GM12878 (cell line): ENCODE results near the gene NCAN. TPM values are rescaled to one million over a fixed set of nuclear protein-coding genes. Genes with fewer than 3 reads are reported as not detected.
"Not testable (repeated sequence)": the region's sequence is repeated elsewhere in the genome, so short reads cannot be mapped to it uniquely, and the experiment has no call there.

Experiments
- ATAC-seq: fragments of 200-7000 bp; cut with Tn5 transposase; 3 replicates; pipeline ENCODE4 v1.9.1; 2020; ENCODE audit warnings: mild to moderate bottlenecking, moderate library complexity
- BruUV-seq: library from RNA; stranded (reverse); fragments of 400-500 nt; replicated peaks from 2 replicates; lab custom pipeline; 2021; lab: Mats Ljungman, UMichigan
- CTCF ChIA-PET: fragments of 300-600 bp; sonication (Branson Sonifier 250); formaldehyde crosslinking; extraction: SDS; loops from one replicate; lab custom pipeline; 2021; ENCODE audit warnings: inconsistent platforms; lab: Yijun Ruan, JAX
- POLR2A ChIA-PET: fragments of 350-600 bp; formaldehyde crosslinking; extraction: SDS; loops from one replicate; lab custom pipeline; 2021; ENCODE audit warnings: inconsistent platforms; lab: Charles Lee
- RAD21 ChIA-PET: fragments of 300-600 bp; sonication (Branson Sonifier 250); formaldehyde crosslinking; loops from one replicate; lab custom pipeline; 2023; ENCODE audit warnings: antibody characterized with exemption; ENCODE audit not compliant: unreplicated experiment; lab: Charles Lee
- SMC1A ChIA-PET: fragments of 300-600 bp; sonication (Branson Sonifier 250); formaldehyde crosslinking; loops from one replicate; lab custom pipeline; 2023; ENCODE audit not compliant: unreplicated experiment, uncharacterized antibody; lab: Charles Lee
- DNase-seq: peaks from one replicate; pipeline ENCODE4 v3.0.0-alpha.2; 2011; ENCODE audit warnings: low read depth, low spot score
- FAIRE-seq: peaks from 3 replicates; lab custom pipeline; 2011; peaks lifted over from hg19 to GRCh38; lab: Jason Lieb, UNC
- H2AFZ ChIP-seq: 2 replicates; pipeline ENCODE4 v1.6.0; 2011; ENCODE audit warnings: low read depth, low read length, control low read depth; ENCODE audit not compliant: control insufficient read depth
- H3K27ac ChIP-seq: 2 replicates; pipeline ENCODE4 v1.5.1; 2011; ENCODE audit warnings: control low read depth; ENCODE audit not compliant: control insufficient read depth, insufficient read depth
- H3K27me3 ChIP-seq, 2 experiments: replicated peaks in 1 of 2; 2 replicates each; pipeline versions ENCODE4 v1.6.0 to v1.6.1; 2011; ENCODE audit warnings: low read length in 1 of 2; ENCODE audit not compliant: control insufficient read depth in 2 of 2, insufficient read depth in 2 of 2
- H3K36me3 ChIP-seq, 2 experiments: 2 replicates each; pipeline ENCODE4 v1.5.1; 2011; ENCODE audit warnings: low read length in 1 of 2; ENCODE audit not compliant: control insufficient read depth in 2 of 2, insufficient read depth in 2 of 2
- H3K4me1 ChIP-seq: 2 replicates; pipeline ENCODE4 v1.6.1; 2011; ENCODE audit warnings: mild to moderate bottlenecking, low read length, moderate library complexity, mixed read lengths; ENCODE audit not compliant: control insufficient read depth, insufficient read depth
- H3K4me2 ChIP-seq: 2 replicates; pipeline ENCODE4 v1.6.0; 2011; ENCODE audit warnings: control low read depth; ENCODE audit not compliant: control insufficient read depth, insufficient read depth
- H3K4me3 ChIP-seq: fragments of 200-600 bp; sonication (generic); 2 replicates; pipeline ENCODE4 v1.5.1; 2016
- H3K79me2 ChIP-seq: 2 replicates; pipeline ENCODE4 v1.6.0; 2011; ENCODE audit warnings: low read length; ENCODE audit not compliant: control insufficient read depth, insufficient read depth
- H3K9ac ChIP-seq: 2 replicates; pipeline ENCODE4 v1.8.0; 2011; ENCODE audit warnings: low read length, control low read depth, mixed read lengths; ENCODE audit not compliant: control insufficient read depth, insufficient read depth
- H3K9me3 ChIP-seq: replicated peaks from 3 replicates; pipeline ENCODE4 v1.5.1; 2011; ENCODE audit warnings: mild to moderate bottlenecking, low read length; ENCODE audit not compliant: control insufficient read depth, insufficient read depth
- H4K20me1 ChIP-seq: 2 replicates; pipeline ENCODE4 v1.6.0; 2011; ENCODE audit not compliant: control insufficient read depth, insufficient read depth
- BRCA1 ChIP-seq: IDR thresholded peaks from 2 replicates; pipeline ENCODE4 v1.6.1; 2011; ENCODE audit warnings: low read depth, low read length, improper control_type of control experiment
- ELK1 ChIP-seq: IDR thresholded peaks from 2 replicates; pipeline ENCODE4 v1.6.1; 2012; ENCODE audit warnings: low read depth, low read length, improper control_type of control experiment
- FOXM1 ChIP-seq: IDR thresholded peaks from 2 replicates; pipeline ENCODE4 v1.6.1; 2012; ENCODE audit warnings: low read depth, mild to moderate bottlenecking, inconsistent platforms, low read length, moderate library complexity
- GATAD2B ChIP-seq: fragments of 450-650 bp; conservative IDR thresholded peaks from 2 replicates; pipeline ENCODE4 v1.6.1; 2017; ENCODE audit warnings: low read depth, mild to moderate bottlenecking, moderate library complexity
- MEF2A ChIP-seq: IDR thresholded peaks from 2 replicates; pipeline ENCODE4 v1.6.1; 2011; ENCODE audit warnings: low read depth, mild to moderate bottlenecking, low read length, moderate library complexity; ENCODE audit not compliant: insufficient read depth
- MYC ChIP-seq: IDR thresholded peaks from 2 replicates; pipeline ENCODE4 v1.6.1; 2011; ENCODE audit warnings: mild to moderate bottlenecking, low read length, moderate library complexity, inconsistent platforms; ENCODE audit not compliant: insufficient read depth, insufficient replicate concordance, insufficient read length, severe bottlenecking
- NFXL1 ChIP-seq: fragments of 450-650 bp; IDR thresholded peaks from 2 replicates; pipeline ENCODE4 v1.6.1; 2017; ENCODE audit warnings: antibody characterized with exemption, mild to moderate bottlenecking, borderline replicate concordance
- PBX3 ChIP-seq: IDR thresholded peaks from 2 replicates; pipeline ENCODE4 v1.6.1; 2011; ENCODE audit warnings: mild to moderate bottlenecking, low read depth, low read length, moderate library complexity; ENCODE audit not compliant: insufficient replicate concordance
- POLR2AphosphoS2 ChIP-seq: IDR thresholded peaks from 2 replicates; pipeline ENCODE4 v1.6.1; 2011; ENCODE audit warnings: low read depth, mild to moderate bottlenecking, low read length, improper control_type of control experiment, moderate library complexity
- RAD21 ChIP-seq: IDR thresholded peaks from 2 replicates; pipeline ENCODE4 v1.6.1; 2011; ENCODE audit warnings: mild to moderate bottlenecking, low read depth, low read length, moderate library complexity; ENCODE audit not compliant: insufficient read depth
- RB1 ChIP-seq: fragments of 450-650 bp; formaldehyde crosslinking; IDR thresholded peaks from 2 replicates; pipeline ENCODE4 v1.6.1; 2017; ENCODE audit warnings: mild to moderate bottlenecking, borderline replicate concordance
- RBBP5 ChIP-seq: fragments of 200-600 bp; sonication (generic); conservative IDR thresholded peaks from 2 replicates; pipeline ENCODE4 v1.6.1; 2016
- SUZ12 ChIP-seq: fragments of 200-600 bp; sonication (generic); IDR thresholded peaks from one replicate; pipeline ENCODE4 v1.6.1; 2018; ENCODE audit warnings: antibody characterized with exemption, mild to moderate bottlenecking; ENCODE audit not compliant: unreplicated experiment
- TCF7 ChIP-seq: IDR thresholded peaks from 2 replicates; pipeline ENCODE4 v1.6.1; 2014; ENCODE audit warnings: antibody characterized with exemption, borderline replicate concordance
- ZNF217 ChIP-seq: fragments of 450-650 bp; IDR thresholded peaks from 2 replicates; pipeline ENCODE4 v1.6.1; 2017; ENCODE audit warnings: antibody characterized with exemption, mild to moderate bottlenecking
- WGBS: methylation state at CpG from one replicate; pipeline ENCODE4 v1.1.6; 2016; ENCODE audit warnings: low lambda C conversion rate; ENCODE audit not compliant: insufficient replicate concordance, insufficient coverage; ENCODE audit errors: missing lambda C conversion rate; 5-methylcytosine and 5-hydroxymethylcytosine counted together
- in situ Hi-C: fragments of 300-500 bp; cut with MboI; formaldehyde crosslinking; loops from 9 replicates; pipeline ENCODE4 v1.14.3; 2018; ENCODE audit warnings: mixed read lengths
- intact Hi-C: fragments of 100-400 bp; cut with micrococcal nuclease; formaldehyde crosslinking; loops from one replicate; pipeline ENCODE4 v1.14.2; 2022; ENCODE audit not compliant: unreplicated experiment
- polyA plus RNA-seq, 11 experiments: library from polyadenylated mRNA; depleted of rRNA in 4 of 11; unstranded in 6 of 11; stranded (reverse) in 5 of 11; fragments of >200 nt; fragmentation: Nextera tagmentation in 4 of 11; fragmentation: Illumina TruSeq in 1 of 11; extraction: Ambion mirVana in 4 of 11; extraction: Trizol in 1 of 11; gene quantifications; 1 replicate in 1 of 11; 2 replicates in 10 of 11; pipeline versions ENCODE4 v1.2.1 to v1.2.3, GENCODE V29; 2011 to 2016; ENCODE audit warnings: inconsistent platforms in 2 of 11, missing spikeins in 2 of 11, low read depth in 1 of 11
- total RNA-seq, 4 experiments: library from RNA; depleted of rRNA in 3 of 4; stranded (reverse); fragments of >200 nt in 3 of 4; fragmentation: Illumina TruSeq in 1 of 4; extraction: Trizol in 1 of 4; gene quantifications; 2 replicates each; pipeline versions ENCODE4 v1.2.1 to v1.2.3, GENCODE V29; 2013 to 2021
- TF ChIP-seq, protein P1 (sequence below): IDR thresholded peaks from 2 replicates; pipeline ENCODE4 v1.6.1; 2011; ENCODE audit warnings: low read depth, low read length, improper control_type of control experiment, borderline replicate concordance

Gene NCAN
- total and polyA plus RNA-seq, 10 of the 15 experiments (the other 5 are each of a cell fraction or from before 2014, with no cell fraction given) = 0.02 to 0.34 (median 0.12) TPM; not detected in 1

DNA sequence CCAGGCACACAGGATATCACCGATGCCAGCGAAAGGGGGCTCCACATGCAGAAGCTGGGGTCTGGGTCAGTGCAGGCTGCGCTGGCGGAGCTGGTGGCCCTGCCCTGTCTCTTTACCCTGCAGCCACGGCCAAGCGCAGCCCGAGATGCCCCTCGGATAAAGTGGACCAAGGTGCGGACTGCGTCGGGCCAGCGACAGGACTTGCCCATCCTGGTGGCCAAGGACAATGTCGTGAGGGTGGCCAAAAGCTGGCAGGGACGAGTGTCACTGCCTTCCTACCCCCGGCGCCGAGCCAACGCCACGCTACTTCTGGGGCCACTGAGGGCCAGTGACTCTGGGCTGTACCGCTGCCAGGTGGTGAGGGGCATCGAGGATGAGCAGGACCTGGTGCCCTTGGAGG is 7.2 kb downstream of the NCAN start:
- DNase-seq = no peak
- FAIRE-seq = no peak
- H3K4me3 ChIP-seq = no peak overlapping the region
- 64% methylated on average over 19 of the region's 21 CpGs for WGBS
- TF ChIP-seq RB1 (no peak), PBX3 (no peak), GATAD2B (no peak), ELK1 (no peak), SUZ12 (no peak), RAD21 (no peak), ZNF217 (no peak), MEF2A (no peak), MYC (no peak), POLR2AphosphoS2 (no peak), FOXM1 (no peak), BRCA1 (no peak), TCF7 (no peak), RBBP5 (no peak), NFXL1 (no peak)
- TF ChIP-seq, protein P1, sequence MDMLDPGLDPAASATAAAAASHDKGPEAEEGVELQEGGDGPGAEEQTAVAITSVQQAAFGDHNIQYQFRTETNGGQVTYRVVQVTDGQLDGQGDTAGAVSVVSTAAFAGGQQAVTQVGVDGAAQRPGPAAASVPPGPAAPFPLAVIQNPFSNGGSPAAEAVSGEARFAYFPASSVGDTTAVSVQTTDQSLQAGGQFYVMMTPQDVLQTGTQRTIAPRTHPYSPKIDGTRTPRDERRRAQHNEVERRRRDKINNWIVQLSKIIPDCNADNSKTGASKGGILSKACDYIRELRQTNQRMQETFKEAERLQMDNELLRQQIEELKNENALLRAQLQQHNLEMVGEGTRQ = no peak
- 0 out of 3 replicates have a peak, but pooled peaks cover 2% of the 10 kb centered on the region for H3K9me3 ChIP-seq
- RAD21 ChIA-PET = no interaction called here
- ATAC-seq = no peak
- peaks cover 7% of the 10 kb centered on the region; the same call in 1 of the 2 replicates for H3K4me1 ChIP-seq
- no peak overlapping the region for H2AFZ ChIP-seq
- no peak overlapping the region for H3K4me2 ChIP-seq
- in situ Hi-C loops (no loop called here), intact Hi-C loops (no loop called here)
- no peak overlapping the region for H3K9ac ChIP-seq
- H4K20me1 ChIP-seq = no peaks in the 10 kb centered on the region
- POLR2A ChIA-PET = interaction anchor here (0.7 kb wide), 1 partner anchor 108 kb away, joined by 3 read pairs; no protein-coding TSS in a partner anchor
- no peaks in the 10 kb centered on the region for H3K79me2 ChIP-seq
- H3K36me3 ChIP-seq = no peaks in the 10 kb centered on the region
- BruUV-seq = no TSS peak
- H3K27ac ChIP-seq = no peak overlapping the region
- no peaks in the 10 kb centered on the region for H3K27me3 ChIP-seq
- CTCF ChIA-PET = no interaction called here
- SMC1A ChIA-PET = no interaction called here

DNA sequence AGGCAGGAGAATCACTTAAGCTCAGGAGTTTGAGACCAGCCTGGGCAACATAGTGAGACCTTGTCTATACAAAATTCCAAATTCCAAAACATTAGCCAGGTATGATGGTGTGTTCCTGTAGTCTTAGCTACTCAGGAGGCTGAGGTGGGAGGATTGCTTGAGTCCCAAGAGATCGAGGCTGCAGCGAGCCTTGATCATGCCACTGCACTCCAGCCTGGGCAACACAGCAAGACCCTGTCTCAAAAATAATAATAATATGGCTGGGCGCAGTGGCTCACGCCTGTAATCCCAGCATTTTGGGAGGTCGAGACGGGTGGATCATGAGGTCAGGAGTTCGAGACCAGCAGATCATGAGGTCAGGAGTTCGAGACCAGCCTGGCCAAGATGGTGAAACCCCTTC is 9.2 kb downstream of the NCAN start:
- SMC1A ChIA-PET, H3K27ac ChIP-seq, DNase-seq, H3K4me1 ChIP-seq, H2AFZ ChIP-seq, H3K4me3 ChIP-seq, H3K9me3 ChIP-seq, ATAC-seq, H3K27me3 ChIP-seq, CTCF ChIA-PET, in situ Hi-C loops, H3K4me2 ChIP-seq, H3K79me2 ChIP-seq, H3K36me3 ChIP-seq, POLR2A ChIA-PET, BruUV-seq, H3K9ac ChIP-seq, H4K20me1 ChIP-seq, intact Hi-C loops: not testable (repeated sequence)
- RAD21 ChIA-PET = interaction anchor here (0.6 kb wide), 1 partner anchor 77 kb away, joined by 3 read pairs; no protein-coding TSS in a partner anchor
- 18% methylated on average over 8 of the region's 8 CpGs for WGBS
- peak; percentile 85 for FAIRE-seq
